Fibroblast of skin of back (primary cell): ENCODE data around the gene MASP2.

ENCODE experiments used
- DNase-seq: peaks from one replicate; pipeline ENCODE4 v3.0.0-alpha.2; 2013

The MASP2 gene

GRCh38 chr1:10987840-10988417 is 59.1 kb downstream of the MASP2 start:
- no peak for DNase-seq

GRCh38 chr1:10986525-10986890 is 60.5 kb downstream of the MASP2 start:
- DNase-seq = no peak

- DNase-seq = no peak
Measured at GRCh38 chr1:10980841-10981727, 66.0 kb downstream of the MASP2 start.

- peak; percentile 45 for DNase-seq
Measured at GRCh38 chr1:10980094-10980577, 66.9 kb downstream of the MASP2 start.

- no peak for DNase-seq
Measured at GRCh38 chr1:10979483-10979920, 67.5 kb downstream of the MASP2 start.

- DNase-seq = no peak
Measured at GRCh38 chr1:10978719-10979118, 68.3 kb downstream of the MASP2 start.
